Thoracic aorta (tissue), 2 donors: ENCODE results near the gene SMIM3. TPM values are rescaled to one million over a fixed set of nuclear protein-coding genes. Genes with fewer than 3 reads are reported as not detected.
A peak's percentile ranks its signal among the peaks of the same experiment; 100 is the strongest.
"Not testable (repeated sequence)": the region's sequence is repeated elsewhere in the genome, so short reads cannot be mapped to it uniquely, and the experiment has no call there.

Experiments
- ATAC-seq: fragments of 150-250 bp; one replicate; pipeline ENCODE4 v1.8.0; 2017; ENCODE audit warnings: low read depth; ENCODE audit not compliant: insufficient number of reproducible peaks, low FRiP score
- DNase-seq: peaks from one replicate; pipeline ENCODE4 v3.0.0-alpha.2; 2020; ENCODE audit warnings: low spot score
- H3K27ac ChIP-seq, 2 donors: fragments of 200-600 bp; sonication (generic); 1 replicate in 1 of 2; 2 replicates in 1 of 2; pipeline ENCODE4 v1.5.1; 2016; ENCODE audit warnings: mild to moderate bottlenecking in 2 of 2, moderate library complexity in 2 of 2
- H3K27me3 ChIP-seq: fragments of 200-600 bp; sonication (generic); replicated peaks from 2 replicates; pipeline ENCODE4 v1.6.0; 2016; ENCODE audit warnings: mild to moderate bottlenecking; ENCODE audit not compliant: insufficient read depth
- H3K36me3 ChIP-seq: fragments of 200-600 bp; sonication (generic); one replicate; pipeline ENCODE4 v1.5.1; 2016
- H3K4me1 ChIP-seq, 2 donors: fragments of 200-600 bp; sonication (generic); 1 replicate in 1 of 2; 2 replicates in 1 of 2; pipeline versions ENCODE4 v1.5.1 to v1.6.0; 2016; ENCODE audit warnings: low read depth in 2 of 2, mild to moderate bottlenecking in 1 of 2; ENCODE audit not compliant: control insufficient read depth in 1 of 2
- H3K4me3 ChIP-seq: fragments of 200-600 bp; sonication (generic); 2 replicates; pipeline ENCODE4 v1.5.1; 2016; ENCODE audit warnings: mild to moderate bottlenecking
- H3K9me3 ChIP-seq: fragments of 200-600 bp; sonication (generic); 2 replicates; pipeline ENCODE4 v1.5.1; 2016
- CTCF ChIP-seq: fragments of 200-600 bp; sonication (generic); IDR thresholded peaks from one replicate; pipeline ENCODE4 v1.5.1; 2019; ENCODE audit warnings: antibody characterized with exemption
- total RNA-seq, 2 donors: library from RNA; depleted of rRNA; stranded (reverse); fragments of >200 nt; gene quantifications; one replicate each; pipeline versions ENCODE4 v1.1.0 to v1.2.3, GENCODE V29; 2016

SMIM3 gene
- total RNA-seq, 2 donors from 2014 or later = 28.4 to 46.4 TPM

DNA sequence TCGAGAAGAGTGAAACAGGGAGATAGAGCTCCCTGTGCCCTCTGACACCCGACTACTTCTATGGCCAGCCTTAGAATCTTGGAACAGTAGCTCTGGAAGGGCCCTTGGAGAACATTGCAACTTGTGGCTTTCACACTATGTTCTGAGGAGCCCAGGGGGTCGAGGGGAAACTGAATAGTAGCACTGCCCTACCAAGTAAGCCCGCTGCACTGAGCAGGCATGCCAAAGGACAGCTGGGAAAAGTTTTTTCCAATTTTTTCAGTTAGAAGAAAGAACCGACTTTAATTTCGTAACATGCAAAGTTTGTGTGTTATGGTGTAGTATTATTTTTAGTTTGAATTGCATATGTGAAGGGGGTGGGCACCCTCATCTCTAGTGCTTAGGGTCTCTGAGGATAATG, 10.9 kb downstream of the SMIM3 start:
- TF ChIP-seq CTCF = no peak
- peak overlapping the region in 1 of 2 donors; percentile 72 for H3K27ac ChIP-seq
- no peak overlapping the region for H3K4me3 ChIP-seq
- peaks cover 51 to 81% of the 10 kb centered on the region in 2 donors for H3K4me1 ChIP-seq
- ATAC-seq (no peak), DNase-seq (no peak)
- H3K36me3 ChIP-seq = no peaks in the 10 kb centered on the region
- H3K9me3 ChIP-seq = no peaks in the 10 kb centered on the region
- H3K27me3 ChIP-seq = no peaks in the 10 kb centered on the region

GRCh38 chr5:150789943-150790611, 11.5 kb downstream of the SMIM3 start:
- ATAC-seq (peak; percentile 96), DNase-seq (peak; percentile 34)
- Histone ChIP-seq H3K4me1 (peaks cover 45 to 75% of the 10 kb centered on the region in 2 donors), H3K27me3 (no peaks in the 10 kb centered on the region), H3K4me3 (peak overlapping the region; percentile 46), H3K9me3 (no peaks in the 10 kb centered on the region), H3K36me3 (no peaks in the 10 kb centered on the region), H3K27ac (peak overlapping the region; percentile 18 to 72)
- TF ChIP-seq CTCF = no peak

DNA sequence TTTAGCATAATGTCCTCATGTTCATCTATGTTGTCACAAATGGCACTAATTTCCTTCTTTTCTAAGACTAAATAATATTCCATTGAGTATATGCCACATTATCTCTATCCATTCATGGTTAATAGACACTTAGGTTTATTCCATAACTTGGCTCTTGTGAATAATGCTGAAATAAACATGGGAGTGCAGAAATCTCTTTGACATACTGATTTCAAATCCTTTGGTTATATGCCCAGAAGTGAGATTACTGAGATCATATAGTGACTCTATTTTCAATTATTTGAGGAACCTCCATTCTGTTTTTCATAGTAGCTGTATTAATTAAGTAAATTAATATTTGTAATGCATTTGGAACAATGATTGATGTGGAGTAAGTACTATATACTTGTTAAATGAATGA, 13.0 kb downstream of the SMIM3 start:
- ATAC-seq (no peak), DNase-seq (no peak)
- Histone ChIP-seq H3K9me3 (no peaks in the 10 kb centered on the region), H3K27ac (no peak overlapping the region), H3K4me1 (peaks cover 39 to 68% of the 10 kb centered on the region in 2 donors), H3K36me3 (peaks cover 12% of the 10 kb centered on the region), H3K27me3 (no peaks in the 10 kb centered on the region), H3K4me3 (no peak overlapping the region)
- no peak for TF ChIP-seq CTCF

GRCh38 chr5:150793423-150793888, 14.9 kb downstream of the SMIM3 start:
- H3K36me3 ChIP-seq = peaks cover 16% of the 10 kb centered on the region
- H3K27me3 ChIP-seq, H3K27ac ChIP-seq, DNase-seq, H3K9me3 ChIP-seq, H3K4me3 ChIP-seq, ATAC-seq: not testable (repeated sequence)
- H3K4me1 ChIP-seq = peaks cover 27 to 52% of the 10 kb centered on the region in 2 donors

GRCh38 chr5:150794927-150795326, 16.4 kb downstream of the SMIM3 start:
- Histone ChIP-seq H3K4me3 (no peak overlapping the region), H3K27ac (no peak overlapping the region), H3K9me3 (no peaks in the 10 kb centered on the region), H3K27me3 (no peaks in the 10 kb centered on the region), H3K4me1 (peaks cover 16 to 37% of the 10 kb centered on the region in 2 donors), H3K36me3 (peaks cover 16% of the 10 kb centered on the region)
- ATAC-seq (no peak), DNase-seq (no peak)
- no peak for TF ChIP-seq CTCF
